ENCODE measurements around the gene ADGRG1.
A peak's percentile ranks its signal among the peaks of the same experiment; 100 is the strongest.

ADGRG1 gene

DNA sequence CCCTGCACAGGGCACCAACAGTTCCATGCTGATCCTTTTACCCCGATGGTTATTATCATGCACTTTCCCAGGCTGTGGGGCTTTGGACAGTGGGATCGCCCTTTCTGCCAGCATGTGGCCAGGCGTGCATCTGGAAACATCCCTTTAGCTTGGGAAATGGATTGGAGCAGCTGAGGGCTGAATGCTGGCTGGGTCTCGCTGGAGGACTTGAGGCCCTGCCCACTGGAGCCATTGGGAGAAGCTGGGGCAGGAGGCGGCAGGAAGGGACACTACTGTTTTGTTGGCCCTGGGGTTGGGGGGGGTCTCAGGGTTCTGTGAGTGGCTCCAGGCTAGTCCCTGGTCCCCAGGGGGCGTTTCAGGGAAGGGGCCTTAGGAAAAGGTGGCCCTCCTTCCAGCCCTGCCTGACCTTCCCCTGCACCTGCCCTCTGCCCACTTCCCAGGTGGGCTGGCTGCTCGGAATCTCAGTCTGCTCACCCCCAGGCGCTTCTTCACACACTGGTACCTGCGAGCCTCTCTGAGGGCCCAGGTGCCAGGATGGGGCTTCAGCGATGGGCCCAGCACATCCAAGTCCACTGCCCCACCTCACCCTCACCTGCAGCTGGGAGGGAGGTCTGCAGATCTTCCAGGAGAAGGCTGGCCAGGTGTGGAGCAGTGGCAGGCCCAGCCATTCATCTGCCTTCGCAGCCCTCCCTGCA is 38.1 kb downstream of the ADGRG1 start:
- no peak for DNase-seq (ENCODE audit: low spot score)

DNA sequence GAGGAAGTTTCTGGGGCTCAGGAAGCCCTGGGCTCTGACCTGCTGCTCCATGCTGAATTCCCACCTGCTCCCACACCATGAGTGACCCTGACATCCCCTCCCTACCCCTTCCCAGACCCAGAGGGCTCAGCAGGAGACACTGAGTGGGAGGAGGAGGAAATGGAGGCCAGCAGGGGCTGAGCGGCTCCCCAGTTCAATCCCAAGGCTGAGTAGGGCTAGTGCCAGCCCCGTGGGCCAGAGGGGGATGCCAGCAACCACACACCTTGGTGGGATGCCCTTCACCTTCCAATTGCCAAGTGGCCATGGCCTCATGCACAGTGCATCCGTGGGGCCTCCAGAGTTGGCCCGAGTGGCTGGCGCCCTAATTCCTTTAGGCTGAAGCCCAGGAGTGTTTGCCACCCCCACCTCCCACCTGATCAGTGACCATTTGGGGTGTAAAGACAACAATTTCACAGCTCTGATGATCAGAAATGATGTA is 38.7 kb downstream of the ADGRG1 start:
- no peak for DNase-seq (ENCODE audit: low spot score)

DNA sequence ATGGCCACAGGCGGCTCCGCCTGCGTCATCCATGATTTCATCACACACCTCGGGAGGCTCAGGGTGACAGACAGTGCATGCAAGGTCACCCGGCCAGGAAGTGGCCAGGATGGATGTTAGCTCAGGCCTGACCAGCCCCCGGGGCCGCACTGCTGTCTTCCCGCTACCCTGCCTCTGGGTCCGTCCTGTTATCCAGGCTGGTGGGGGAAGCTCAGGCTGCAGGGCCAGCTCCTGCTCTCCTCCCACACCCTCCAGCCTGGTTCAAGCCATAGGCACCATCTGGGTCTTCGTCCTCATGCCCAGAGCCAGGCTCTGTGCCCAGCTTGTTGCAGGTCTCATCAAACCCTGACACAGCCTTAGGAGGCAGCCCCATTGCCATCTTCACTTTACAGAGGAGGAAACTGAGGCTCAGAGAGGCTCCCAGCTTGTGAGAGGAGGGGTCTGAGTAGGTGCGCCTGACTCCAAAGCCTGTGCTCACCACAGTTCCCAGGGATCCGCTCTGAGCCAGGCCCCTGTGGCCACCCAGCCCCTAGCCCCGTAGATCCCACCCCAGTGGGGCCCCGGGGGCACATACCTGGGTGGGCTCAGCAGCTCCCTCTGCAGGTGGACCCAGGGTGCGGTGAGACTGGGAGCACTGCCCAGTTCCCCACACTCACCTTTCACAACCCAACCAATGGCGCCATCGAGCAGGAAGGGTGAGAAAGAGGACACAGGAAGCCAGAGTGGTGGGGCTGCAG is 39.3 kb downstream of the ADGRG1 start:
- no peak for DNase-seq (ENCODE audit: low spot score)

DNA sequence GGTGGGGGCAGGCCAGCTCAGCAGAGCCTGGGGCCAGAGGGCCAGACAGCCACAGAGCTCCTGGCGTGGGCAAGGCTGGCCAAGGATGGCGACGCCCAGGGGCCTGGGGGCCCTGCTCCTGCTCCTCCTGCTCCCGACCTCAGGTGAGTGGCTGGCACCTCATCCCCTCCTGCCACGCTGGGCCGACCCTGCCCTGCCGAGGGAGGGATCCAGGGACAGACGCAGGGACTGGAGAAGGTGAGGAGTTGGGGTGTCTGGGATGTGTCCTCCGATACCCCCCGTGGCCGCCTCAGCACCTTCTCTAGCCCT is 39.8 kb downstream of the ADGRG1 start, which contains the start of gene ADGRG3:
TSS of gene ADGRG3 (plus strand) at position 44 of the 309 bp plus-strand sequence. CDS start at position 86, 42 bp downstream.
- DNase-seq (ENCODE audit: low spot score), result no peak

DNA sequence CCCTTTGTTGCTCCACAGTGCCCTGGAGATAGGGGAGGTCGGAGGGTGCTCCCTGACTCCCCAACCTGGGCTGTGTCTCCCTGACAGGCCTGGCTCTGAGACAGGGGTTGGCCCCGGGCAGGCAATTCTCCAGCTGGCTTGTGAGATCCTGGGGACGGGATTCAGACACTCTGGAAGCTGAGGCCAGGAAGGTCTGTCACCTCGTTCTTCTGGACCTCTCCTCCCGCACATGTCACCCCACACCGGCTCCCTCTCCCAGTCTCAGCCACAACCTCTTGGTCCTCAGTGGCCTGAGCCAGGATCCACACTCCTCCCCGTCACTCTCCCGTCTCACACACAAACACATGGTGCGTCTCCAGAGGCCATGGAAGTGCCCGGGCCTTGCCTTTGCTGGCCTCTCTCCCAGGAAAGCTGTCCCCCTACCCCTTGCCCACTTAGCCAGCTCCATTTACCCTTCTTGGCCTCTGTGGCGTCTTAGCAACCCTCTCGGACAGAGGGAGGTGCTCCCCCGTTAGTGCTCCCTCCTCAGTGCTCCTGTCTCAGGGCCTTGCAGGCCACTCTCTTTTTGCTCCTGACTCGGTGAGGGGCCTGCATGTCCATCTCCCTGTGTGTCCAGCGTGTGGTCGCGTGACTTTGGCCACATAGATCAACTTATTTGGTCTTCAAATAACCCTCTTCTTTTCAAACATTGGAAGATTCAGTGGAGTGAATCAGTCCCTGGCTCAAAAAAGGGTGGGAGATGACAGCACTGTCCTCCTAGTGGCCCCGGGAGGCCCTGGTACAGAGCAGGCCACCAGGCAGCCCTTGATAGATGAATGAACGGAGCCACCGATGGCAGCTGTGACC is 40.4 kb downstream of the ADGRG1 start:
- DNase-seq (ENCODE audit: low spot score), result no peak

DNA sequence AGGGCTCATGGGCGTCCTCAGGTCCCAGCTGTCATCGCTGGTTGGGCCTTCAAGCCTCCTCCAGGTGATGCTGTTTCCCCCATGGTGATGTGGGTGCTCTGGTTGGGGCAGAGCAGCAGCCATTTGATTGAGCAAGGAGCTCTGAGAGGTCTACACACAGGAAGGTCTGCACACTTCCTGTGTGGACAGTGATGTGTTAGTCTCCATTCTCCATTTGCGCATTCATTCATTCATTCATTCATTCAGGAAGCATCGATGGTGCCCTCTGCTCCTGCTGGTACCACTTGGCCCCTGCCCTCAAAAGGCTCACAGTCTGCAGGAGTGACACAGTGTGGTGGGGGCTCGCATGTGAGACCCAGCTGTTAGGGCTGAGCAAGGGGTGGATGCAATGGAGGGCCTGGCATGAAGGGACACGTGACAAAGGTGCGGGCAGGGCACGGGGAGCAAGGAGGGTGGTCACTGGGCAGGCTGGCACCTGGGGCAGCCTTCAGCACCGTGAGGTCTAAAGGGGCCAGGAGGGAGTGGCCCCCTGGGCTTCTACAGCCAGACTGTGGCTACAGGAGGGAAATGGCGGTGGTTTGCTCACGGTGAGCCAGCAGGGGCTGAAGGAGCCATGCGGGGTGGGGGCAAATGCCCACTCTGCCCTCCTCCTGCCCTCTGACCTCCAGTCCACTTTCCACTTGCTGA is 41.2 kb downstream of the ADGRG1 start:
- no peak for DNase-seq (ENCODE audit: low spot score)

DNA sequence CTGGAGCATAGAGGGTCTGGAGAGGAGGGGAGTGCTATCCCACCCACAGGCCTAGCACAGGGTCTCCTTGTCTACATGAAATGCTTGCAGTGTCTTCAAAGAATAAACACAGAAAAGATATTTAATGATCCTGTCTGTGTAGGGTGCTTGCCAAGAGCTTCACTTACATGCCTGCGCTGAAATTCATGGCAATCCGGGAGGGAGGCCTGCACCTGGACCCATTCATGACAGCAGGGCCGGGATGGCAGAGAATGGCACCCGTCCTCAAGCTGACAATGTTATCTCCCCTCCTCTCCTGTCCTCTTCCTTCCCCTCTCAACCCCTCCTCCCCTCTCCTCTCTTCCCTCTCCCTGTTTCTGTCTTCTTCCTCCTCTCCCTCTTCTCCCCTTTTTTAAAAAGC is 41.8 kb downstream of the ADGRG1 start:
- no peak for DNase-seq (ENCODE audit: low spot score)

DNA sequence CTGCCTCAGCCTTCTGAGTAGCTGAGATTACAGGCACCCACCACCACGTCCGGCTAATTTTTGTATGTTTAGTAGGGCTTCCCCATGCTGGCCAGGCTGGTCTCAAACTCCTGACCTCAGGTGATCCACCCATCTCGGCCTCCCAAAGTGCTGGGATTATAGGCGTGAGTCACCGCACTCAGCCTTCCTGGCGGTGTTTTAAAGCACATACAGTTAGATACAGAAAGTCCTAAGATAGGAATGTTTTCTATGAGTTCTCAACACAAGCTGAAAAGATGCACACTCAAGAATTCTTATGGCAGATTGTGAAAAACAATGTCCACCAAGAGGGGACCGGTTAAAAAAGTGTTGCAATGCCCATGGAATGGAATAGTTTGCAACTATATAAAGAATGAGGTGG is 43.0 kb downstream of the ADGRG1 start:
- DNase-seq (ENCODE audit: low spot score), result peak; percentile 39

DNA sequence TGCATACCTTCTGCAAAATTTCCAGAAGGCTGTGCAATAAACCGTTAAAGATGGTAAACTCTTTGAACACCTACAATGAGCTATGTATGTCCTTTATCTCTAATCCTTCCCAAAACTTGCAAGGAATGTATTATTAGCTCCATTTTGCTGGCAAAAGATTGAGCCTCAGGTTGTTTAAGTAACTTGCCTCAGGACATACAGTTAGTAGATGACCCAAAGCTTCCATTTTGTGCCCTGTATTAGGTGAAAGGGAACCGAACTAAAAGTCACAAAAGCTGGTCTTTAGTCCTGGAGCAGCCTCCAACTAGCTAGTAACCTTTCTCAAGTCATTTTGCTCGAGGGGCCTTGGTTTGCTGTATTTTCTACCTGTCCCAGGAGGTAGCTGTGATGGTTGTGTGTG is 44.0 kb downstream of the ADGRG1 start:
- DNase-seq (ENCODE audit: low spot score), result no peak

DNA sequence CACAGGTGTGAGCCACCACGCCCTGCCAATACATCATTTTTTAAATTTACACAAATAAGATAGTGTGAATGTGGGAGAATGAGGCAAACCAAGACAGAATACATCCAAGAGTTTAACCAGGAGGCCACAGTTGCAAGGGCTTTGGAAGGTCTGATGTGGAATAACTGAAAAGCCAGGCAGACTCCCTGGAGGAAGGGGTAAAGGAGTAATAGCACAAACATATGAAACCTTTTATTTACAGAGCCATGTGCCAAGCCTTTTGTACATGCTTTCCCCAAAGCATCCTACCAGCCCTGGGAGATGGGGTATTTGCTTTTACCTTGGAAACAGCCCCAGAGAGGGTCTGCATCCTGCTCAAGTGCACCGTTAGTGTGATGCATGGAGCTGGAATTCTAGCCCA is 44.4 kb downstream of the ADGRG1 start:
- no peak for DNase-seq (ENCODE audit: low spot score)

DNA sequence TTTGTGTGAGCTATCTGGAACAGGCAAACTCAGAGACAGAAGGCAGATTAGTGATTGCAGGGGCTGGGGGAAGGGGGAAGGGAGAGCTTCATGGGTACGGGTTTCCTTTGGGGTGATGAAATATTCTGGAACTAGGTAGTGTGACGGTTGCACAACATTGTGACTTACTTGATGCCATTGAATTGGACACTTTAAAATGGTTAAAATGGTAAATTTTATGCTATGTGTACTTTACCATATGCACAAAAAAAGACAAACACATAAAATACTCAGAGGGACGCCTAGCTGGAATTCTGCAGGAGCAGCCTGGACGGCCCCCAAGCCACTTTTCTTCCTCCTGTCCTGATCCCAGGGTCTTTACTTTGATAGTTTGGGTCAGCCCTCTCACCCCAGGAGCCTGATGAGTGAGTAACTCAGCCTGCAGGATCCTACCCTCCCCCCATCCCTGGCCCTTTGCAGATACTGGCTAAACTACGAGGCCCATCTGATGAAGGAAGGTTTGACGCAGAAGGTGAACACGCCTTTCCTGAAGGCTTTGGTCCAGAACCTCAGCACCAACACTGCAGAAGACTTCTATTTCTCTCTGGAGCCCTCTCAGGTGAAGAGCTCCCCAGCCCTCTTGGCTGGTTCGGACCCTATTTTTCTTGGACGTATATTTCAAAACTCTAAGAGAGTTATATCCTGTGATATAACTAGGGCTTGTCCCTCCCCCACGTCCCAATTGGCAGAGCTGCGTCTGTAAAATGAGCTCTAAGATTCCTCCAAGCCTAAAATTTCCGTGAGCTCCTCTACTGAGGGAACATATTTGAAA is 47.5 kb downstream of the ADGRG1 start:
- DNase-seq (ENCODE audit: low spot score), result no peak

DNA sequence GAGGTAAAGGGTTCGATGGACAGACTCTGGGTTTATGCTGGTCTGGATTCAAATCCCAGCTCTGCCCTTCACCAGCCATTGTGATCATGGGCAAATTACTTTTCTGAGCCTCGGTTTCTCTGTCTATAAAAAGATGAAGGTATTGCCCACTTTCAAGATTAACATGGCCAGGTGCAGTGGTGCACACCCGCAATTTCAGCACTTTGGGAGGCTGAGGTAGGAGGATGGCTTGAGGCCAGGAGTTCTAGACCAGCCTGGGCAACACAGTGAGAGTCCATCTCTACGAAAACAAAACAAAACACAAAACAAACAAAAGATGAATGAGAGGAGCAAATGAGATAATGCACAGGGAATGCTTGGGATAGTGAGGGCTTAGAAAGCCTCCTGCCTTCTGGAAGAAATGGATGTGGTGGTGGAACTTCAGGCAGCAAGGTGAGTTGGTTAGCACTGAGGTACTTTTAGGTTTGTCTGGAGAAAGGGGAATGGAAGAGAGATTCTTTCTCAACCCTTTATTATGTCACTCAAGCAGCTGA is 48.2 kb downstream of the ADGRG1 start:
- no peak for DNase-seq (ENCODE audit: low spot score)

DNA sequence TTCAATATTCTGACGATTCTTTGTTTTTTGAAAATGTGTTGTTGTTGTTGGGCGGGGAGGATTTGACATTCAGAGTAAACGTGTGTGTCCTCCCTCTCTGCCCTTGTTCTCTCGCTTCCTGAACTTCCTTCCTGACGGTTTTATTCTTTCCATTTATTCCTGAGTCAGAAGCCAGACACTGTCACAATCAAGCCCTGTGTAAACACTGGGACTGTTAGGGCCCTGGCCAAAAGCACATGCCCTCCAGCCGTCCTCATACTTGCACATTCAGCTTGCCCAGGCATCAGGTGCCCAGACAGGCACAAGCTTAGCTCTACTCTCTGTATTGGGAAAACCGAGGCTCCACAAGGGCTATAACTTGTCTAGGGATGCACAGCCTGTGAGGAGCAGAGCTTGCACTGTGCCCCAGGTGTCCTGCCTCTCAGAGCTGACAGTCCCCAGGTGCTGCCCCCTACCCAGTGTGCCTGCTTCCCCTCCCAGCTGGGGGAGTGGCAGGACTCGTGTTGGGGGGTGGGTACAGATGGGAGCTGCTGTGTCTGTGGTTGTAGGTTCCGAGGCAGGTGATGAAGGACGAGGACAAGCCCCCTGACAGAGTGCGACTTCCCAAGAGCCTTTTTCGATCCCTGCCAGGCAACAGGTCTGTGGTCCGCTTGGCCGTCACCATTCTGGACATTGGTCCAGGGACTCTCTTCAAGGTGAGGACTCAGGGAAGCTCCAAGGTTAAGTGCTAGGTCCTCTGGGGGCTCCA is 49.4 kb downstream of the ADGRG1 start:
- DNase-seq (ENCODE audit: low spot score), result peak; percentile 6

DNA sequence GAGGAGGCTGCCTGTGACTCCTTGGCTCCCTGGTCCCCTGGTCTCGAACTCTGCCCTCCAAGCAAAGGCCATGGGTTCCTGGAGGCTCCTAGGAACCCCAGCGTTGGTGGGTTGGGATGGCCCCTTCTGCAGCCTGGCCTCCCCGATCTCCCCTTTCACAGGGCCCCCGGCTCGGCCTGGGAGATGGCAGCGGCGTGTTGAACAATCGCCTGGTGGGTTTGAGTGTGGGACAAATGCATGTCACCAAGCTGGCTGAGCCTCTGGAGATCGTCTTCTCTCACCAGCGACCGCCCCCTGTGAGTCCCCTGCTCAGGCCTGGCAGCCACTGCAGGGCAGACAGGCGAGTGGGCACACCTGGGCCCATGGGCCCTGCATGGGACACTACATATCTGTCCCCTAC is 50.6 kb downstream of the ADGRG1 start:
- no peak for DNase-seq (ENCODE audit: low spot score)

DNA sequence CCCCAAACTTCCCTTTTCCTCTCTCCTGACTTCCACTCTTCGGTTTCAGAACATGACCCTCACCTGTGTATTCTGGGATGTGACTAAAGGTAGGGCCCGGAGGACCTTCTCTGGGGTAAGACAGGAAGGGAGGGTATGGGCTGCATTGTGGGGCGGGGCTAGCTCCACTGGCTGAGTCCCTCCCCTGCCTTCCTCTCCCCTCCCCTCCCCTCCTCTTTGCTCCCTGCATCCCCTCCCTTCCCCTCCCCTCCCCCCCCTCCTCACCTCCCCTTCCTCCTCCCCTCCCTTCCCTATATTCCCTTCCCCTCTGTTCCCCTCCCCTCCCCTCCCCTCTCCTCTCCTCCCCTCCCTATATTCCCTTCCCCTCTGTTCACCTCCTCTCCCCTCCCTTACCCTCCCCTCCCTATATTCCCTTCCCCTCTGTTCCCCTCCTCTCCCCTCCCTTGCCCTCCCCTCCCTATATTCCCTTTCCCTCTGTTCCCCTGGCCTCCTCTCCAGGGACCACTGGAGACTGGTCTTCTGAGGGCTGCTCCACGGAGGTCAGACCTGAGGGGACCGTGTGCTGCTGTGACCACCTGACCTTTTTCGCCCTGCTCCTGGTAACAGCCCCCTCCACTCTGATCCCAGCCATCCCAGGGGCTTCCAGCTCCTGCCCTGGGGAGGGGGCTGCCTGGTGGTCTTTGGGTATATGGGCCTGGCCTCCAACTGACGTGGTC is 51.5 kb downstream of the ADGRG1 start:
- no peak for DNase-seq (ENCODE audit: low spot score)

DNA sequence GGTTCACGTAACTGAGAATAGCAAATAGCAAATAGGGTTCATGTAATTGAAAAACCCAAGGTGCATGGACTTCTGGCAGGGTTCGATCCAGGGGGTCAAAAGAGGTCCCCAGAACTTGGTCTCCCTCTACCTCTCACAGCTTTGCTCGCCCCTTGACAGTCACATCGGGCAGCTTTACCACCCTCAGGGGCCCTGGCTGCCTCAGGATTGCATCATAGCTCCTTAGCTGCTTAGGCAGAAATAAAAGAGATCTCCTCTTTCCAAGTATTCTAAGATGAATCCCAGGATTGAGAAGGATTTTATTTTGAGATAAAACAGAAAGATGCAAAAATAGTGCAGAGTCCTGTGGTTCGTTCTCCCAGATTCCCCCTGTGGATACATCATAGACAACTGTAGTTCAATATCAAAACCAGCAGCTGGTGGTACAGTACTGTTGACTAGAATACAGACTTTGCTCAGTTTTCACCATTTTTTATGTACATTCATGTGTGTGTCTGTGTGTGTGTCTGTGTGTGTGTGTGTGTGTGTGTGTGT is 52.5 kb downstream of the ADGRG1 start:
- DNase-seq (ENCODE audit: low spot score), result no peak

DNA sequence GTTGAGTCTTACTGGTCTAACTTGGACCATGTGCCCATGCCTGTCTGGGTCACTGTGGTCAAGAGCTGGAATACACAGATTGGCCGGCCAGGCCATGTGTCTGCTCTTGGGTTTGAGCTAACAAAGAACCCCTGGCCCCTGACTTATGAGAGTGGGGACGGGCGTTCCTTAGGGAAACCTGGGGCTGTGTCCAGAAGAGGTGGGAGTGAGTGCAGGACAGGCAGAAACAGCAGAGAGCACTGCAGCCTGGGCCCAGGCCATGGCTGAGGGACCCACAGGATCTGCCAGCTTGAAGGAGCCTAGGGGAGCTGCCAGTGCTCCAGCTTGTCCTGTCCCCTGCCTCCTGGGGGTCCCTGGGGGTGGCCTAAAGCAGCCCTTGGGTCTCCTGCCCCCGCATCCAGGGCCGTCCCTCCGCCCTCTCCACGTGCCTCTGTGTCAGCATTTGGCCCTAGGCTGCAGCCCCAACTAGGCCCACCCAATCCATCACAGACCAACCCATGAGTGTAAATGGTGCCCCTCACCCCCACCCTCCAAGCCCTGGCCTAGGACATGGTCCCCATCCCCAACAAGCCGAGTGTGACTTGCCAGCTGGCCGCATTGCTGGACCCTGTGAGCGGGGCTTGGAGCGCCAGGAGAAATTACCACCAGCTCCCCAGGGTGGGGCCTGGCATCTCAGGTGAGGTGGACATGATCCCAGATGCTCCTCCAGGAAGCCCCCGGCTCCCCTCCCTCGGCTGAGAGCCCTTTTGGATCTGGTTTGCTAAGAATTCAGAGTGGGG is 53.7 kb downstream of the ADGRG1 start:
- DNase-seq (ENCODE audit: low spot score), result no peak

DNA sequence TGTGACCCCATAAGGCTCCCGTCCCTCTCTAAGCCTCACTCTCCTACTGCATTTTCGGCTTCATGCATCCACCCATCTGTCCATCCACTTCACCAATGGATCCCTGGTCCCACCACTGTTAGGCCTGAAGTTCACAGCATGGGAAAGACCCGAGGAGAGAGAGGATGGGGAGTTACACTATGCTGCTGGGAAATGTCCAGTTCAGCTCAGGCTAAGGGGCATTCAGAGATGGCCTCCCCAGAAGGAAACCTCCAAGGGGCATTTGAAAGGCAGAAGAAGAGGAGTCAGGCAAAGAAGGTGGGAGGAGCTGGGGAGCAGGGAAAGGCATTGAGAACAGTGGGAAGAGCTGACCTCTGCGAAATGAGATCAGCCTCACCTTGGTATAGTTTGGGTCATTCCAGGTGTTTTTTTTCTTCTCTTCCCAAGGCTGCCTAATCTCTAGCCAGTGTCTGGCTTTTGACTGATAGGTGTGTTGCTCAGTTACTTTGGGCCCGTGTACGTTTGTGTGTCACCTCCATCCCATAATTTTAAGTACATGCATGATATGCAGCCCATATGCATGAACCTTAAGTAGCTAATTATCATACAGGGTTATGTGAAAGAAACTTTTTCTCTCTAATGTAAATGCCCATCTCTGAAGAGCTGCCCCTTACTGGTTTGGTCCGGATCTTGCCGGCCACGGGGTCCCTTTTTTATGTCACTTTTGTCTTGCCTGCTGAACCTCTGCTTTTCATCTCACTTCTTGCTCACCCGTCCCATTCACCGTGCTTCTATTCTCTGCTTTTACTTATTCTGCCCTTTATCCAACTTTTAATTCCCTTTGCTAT is 54.6 kb downstream of the ADGRG1 start:
- no peak for DNase-seq (ENCODE audit: low spot score)

All from COLO829 (cell line).